Measurements from ENCODE around the gene ZFAND2A.

Gene ZFAND2A

DNA sequence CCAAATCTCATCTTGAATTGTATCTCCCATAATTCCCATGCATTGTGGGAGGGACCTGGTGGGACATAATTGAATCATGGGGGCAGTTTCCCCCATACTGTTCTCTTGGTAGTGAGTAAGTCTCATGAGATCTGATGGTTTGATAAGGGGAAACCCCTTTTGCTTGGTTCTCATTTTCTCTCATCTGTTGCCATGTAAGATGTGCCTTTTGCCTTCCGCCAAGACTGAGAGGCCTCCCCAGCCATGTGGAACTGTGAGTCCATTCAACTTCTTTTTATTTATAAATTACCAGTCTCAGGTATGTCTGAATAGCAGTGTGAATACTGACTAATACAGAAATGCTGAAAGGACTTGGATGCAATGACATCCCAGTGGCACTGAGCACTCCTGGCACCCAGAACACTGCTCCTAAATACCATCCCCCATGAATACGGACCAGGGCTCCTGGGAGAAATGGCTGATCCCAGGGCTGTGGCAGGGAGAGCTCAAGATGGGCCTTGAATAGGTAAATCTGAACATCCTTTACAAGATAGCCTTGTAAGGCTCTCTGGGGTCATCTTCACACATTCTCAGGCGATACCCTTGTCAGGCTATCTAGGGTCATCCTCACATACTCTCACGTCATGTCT is 19.4 kb downstream of the ZFAND2A start:
- H3K4me3 ChIP-seq (ENCODE audit: control insufficient read depth, low read depth, low read length): no peak overlapping the region
- no peak for TF ChIP-seq CTCF (conservative IDR thresholded peaks at IDR 0.05; ENCODE audit: control insufficient read depth, insufficient read depth, low read depth, low read length)
- DNase-seq (ENCODE audit: low read depth): no peak

DNA sequence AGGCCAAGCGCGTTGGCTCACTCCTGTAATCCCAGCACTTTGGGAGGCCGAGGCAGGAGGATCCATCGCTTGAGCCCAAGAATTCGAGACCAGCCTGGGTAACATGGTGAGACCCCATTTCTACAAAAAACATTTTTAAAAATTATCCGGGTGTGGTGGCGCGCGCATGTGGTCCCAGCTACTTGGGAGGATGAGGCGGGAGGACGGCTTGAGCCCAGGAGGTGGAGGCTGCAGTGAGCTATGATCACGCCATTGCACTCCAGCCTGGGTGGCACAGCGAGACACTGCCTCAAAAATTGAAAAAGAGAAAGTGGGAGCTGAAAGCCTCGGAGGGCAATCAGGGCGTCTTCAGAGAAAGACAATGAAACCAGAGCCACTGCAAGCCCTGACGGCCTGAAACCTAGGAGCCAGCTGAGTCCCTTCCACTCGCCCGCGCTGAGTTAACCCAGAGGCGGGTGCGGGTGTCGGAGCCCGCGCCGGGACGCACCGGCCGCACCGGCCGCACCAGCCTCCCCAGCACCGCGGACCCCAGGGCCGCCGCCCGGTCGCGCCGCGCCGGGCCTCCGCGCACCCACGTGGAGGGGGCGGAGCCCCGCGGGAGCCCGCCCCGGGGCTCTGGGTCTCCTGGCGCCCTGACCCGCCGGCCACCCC is 22.4 kb downstream of the ZFAND2A start:
- no peak for DNase-seq (ENCODE audit: low read depth)
- TF ChIP-seq CTCF (conservative IDR thresholded peaks at IDR 0.05; ENCODE audit: control insufficient read depth, insufficient read depth, low read depth, low read length): no peak
- peak overlapping the region; percentile 69 for H3K4me3 ChIP-seq (ENCODE audit: control insufficient read depth, low read depth, low read length)

DNA sequence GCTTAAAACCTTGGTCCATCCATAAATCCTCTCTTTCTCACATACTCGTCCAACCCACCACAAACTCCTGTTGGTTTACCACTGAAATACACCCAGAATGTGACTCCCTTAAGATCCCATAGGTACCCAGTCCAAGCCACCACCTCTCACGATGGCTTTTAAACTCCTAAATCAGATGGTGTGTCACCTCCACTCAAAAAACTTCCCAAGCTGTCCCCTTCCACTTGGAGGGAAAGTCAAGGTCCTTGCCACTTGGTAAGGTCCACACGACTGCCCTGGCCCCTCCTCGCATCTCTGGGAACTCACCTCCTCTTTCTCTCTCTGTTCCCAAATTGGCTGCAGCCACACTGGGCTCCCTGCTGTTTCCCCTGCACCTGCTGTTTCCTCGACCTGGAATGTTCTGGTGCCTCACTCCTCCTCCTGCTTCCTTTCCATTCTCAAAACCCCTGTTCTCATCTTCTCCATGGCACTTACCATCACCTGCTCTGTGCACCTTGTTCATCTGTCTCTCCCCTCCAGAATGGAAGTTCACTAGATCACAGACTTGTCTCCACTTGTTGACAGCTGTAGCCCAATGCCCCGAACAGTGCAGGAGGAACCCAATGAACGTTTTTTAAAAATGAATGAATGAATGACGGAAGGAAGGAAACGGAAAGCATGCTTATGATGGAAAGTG is 23.0 kb downstream of the ZFAND2A start:
- no peak for DNase-seq (ENCODE audit: low read depth)
- peak overlapping the region; percentile 69 for H3K4me3 ChIP-seq (ENCODE audit: control insufficient read depth, low read depth, low read length)
- TF ChIP-seq CTCF (conservative IDR thresholded peaks at IDR 0.05; ENCODE audit: control insufficient read depth, insufficient read depth, low read depth, low read length): no peak

GRCh38 chr7:1134951-1135350 is 25.0 kb downstream of the ZFAND2A start:
- no peak for TF ChIP-seq CTCF (conservative IDR thresholded peaks at IDR 0.05; ENCODE audit: control insufficient read depth, insufficient read depth, low read depth, low read length)
- no peak for DNase-seq (ENCODE audit: low read depth)
- no peak overlapping the region for H3K4me3 ChIP-seq (ENCODE audit: control insufficient read depth, low read depth, low read length)

GRCh38 chr7:1131471-1132265 is 28.3 kb downstream of the ZFAND2A start:
- no peak for DNase-seq (ENCODE audit: low read depth)
- no peak overlapping the region for H3K4me3 ChIP-seq (ENCODE audit: control insufficient read depth, low read depth, low read length)
- TF ChIP-seq CTCF (conservative IDR thresholded peaks at IDR 0.05; ENCODE audit: control insufficient read depth, insufficient read depth, low read depth, low read length): no peak
